GM12878 (cell line): Measurements from ENCODE around the gene ZNF785. TPM values are rescaled to one million over a fixed set of nuclear protein-coding genes. Genes with fewer than 3 reads are reported as not detected.

Experiments used
- NFYA ChIP-seq: IDR thresholded peaks from 2 replicates; pipeline ENCODE4 v1.6.1; 2011; ENCODE audit warnings: low read depth, mild to moderate bottlenecking, low read length, improper control_type of control experiment, borderline replicate concordance
- ZNF622 ChIP-seq: fragments of 450-650 bp; IDR thresholded peaks from 2 replicates; pipeline ENCODE4 v1.6.1; 2017; ENCODE audit warnings: mild to moderate bottlenecking, inconsistent platforms
- polyA plus RNA-seq, 11 experiments: library from polyadenylated mRNA; depleted of rRNA in 4 of 11; unstranded in 6 of 11; stranded (reverse) in 5 of 11; fragments of >200 nt; fragmentation: Nextera tagmentation in 4 of 11; fragmentation: Illumina TruSeq in 1 of 11; extraction: Ambion mirVana in 4 of 11; extraction: Trizol in 1 of 11; gene quantifications; 1 replicate in 1 of 11; 2 replicates in 10 of 11; pipeline versions ENCODE4 v1.2.1 to v1.2.3, GENCODE V29; 2011 to 2016; ENCODE audit warnings: inconsistent platforms in 2 of 11, missing spikeins in 2 of 11, low read depth in 1 of 11
- small RNA-seq: library from RNA; depleted of rRNA; stranded (forward); fragments of <200 nt; gene quantifications from one replicate; pipeline ENCODE3, GENCODE V24; 2014
- total RNA-seq, 4 experiments: library from RNA; depleted of rRNA in 3 of 4; stranded (reverse); fragments of >200 nt in 3 of 4; fragmentation: Illumina TruSeq in 1 of 4; extraction: Trizol in 1 of 4; gene quantifications; 2 replicates each; pipeline versions ENCODE4 v1.2.1 to v1.2.3, GENCODE V29; 2013 to 2021

Gene ZNF785
- total and polyA plus RNA-seq, 10 of the 15 experiments (the other 5 are each of a cell fraction or from before 2014, with no cell fraction given): 0.87 to 11.5 (median 7.5) TPM

DNA sequence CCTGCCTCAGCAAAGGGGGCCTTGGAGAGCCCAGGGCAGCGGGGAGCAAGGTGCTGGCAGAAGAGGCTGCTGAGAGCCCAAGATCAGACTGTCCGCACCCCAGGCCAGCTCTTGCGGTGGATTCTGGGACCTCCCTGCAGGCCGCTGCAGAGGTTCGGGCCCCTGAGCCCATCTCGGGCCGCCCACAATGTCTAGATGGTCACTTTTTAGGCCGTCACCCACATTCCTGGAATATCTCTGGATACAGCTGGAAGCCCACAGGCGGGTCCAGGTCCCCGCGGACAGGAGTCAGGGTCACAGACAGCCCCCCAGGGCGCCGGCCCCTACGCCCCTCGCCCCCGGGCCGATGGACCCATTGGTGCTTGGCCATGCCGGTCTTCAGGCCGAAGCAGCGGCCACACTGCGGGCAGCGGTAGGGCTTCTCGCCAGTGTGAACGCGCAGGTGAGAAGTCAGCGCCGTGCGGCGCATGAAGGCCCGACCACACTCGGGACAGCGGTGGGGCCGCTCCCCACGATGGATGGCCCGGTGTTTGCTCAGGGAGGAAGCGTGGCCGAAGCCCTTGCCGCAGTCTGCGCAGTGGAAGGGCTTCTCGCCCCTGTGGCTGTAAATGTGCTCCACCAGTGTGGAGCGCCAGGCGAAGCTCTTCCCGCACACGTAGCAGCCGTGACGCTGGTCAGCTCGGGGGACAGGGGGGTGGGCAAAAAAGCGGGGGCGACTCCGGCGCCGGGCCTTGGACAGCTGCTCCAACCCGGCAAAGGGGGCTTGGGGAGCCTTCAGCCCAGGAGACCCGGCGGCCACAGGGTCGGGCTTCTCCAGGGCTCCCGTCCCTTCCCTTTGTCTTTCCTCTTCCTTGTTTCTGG is 53.0 kb downstream of the ZNF785 start (continued):
- no peak for TF ChIP-seq ZNF622
- no peak for TF ChIP-seq NFYA

Small RNAs within 50 kb of the gene (small RNA-seq; reads per million reads assigned to genes)
- not detected for gene AC093249.1
- gene AC093249.4: not detected

Other genes with a start within 250 kb of the ZNF785 start
Only the 7 nearest of the 21 such genes appear.
- gene ZNF768, start 59.1 kb downstream of the ZNF785 start, total RNA-seq (2014; rRNA removed): 18.3 and 21.3 TPM in 2 replicates
- 9.8 TPM in 2 replicates for gene ZNF768, start 59.1 kb downstream of the ZNF785 start, total RNA-seq (2014; rRNA removed; fragmentation: Illumina TruSeq; extraction: Trizol)
- gene ZNF768, start 59.1 kb downstream of the ZNF785 start, total RNA-seq (2021): 17.3 and 19.3 TPM in 2 replicates
- gene ZNF768, start 59.1 kb downstream of the ZNF785 start, polyA plus RNA-seq (2011; rRNA removed): 8.8 and 13.2 TPM in 2 replicates
- gene ZNF768, start 59.1 kb downstream of the ZNF785 start, polyA plus RNA-seq (2014; fragmentation: Illumina TruSeq; extraction: Trizol): 8.2 and 8.3 TPM in 2 replicates
- gene ZNF768, start 59.1 kb downstream of the ZNF785 start, polyA plus RNA-seq (2014; fragmentation: Nextera tagmentation; extraction: Ambion mirVana): under 1 TPM; 0.05 to 0.06 TPM
- gene ZNF768, start 59.1 kb downstream of the ZNF785 start, polyA plus RNA-seq (2014; rRNA removed): 23.1 and 24.5 TPM in 2 replicates
- gene ZNF768, start 59.1 kb downstream of the ZNF785 start, polyA plus RNA-seq (2016; fragmentation: Nextera tagmentation; extraction: Ambion mirVana): 1 to 10 TPM; 2.6 to 2.7 TPM
- 13.0 and 14.3 TPM in 2 replicates for gene ZNF747, start 50.8 kb downstream of the ZNF785 start, total RNA-seq (2014; rRNA removed)
- 5.0 and 5.8 TPM in 2 replicates for gene ZNF747, start 50.8 kb downstream of the ZNF785 start, total RNA-seq (2014; rRNA removed; fragmentation: Illumina TruSeq; extraction: Trizol)
- gene ZNF747, start 50.8 kb downstream of the ZNF785 start, total RNA-seq (2021): 10.7 and 12.0 TPM in 2 replicates
- gene ZNF747, start 50.8 kb downstream of the ZNF785 start, polyA plus RNA-seq (2011; rRNA removed): 2.7 and 3.3 TPM in 2 replicates
- 5.1 and 5.7 TPM in 2 replicates for gene ZNF747, start 50.8 kb downstream of the ZNF785 start, polyA plus RNA-seq (2014; fragmentation: Illumina TruSeq; extraction: Trizol)
- gene ZNF747, start 50.8 kb downstream of the ZNF785 start, polyA plus RNA-seq (2014; fragmentation: Nextera tagmentation; extraction: Ambion mirVana): 1 to 10 TPM; 1.0 to 1.2 TPM
- 11.5 and 12.1 TPM in 2 replicates for gene ZNF747, start 50.8 kb downstream of the ZNF785 start, polyA plus RNA-seq (2014; rRNA removed)
- 1 to 10 TPM; 8.6 to 8.8 TPM for gene ZNF747, start 50.8 kb downstream of the ZNF785 start, polyA plus RNA-seq (2016; fragmentation: Nextera tagmentation; extraction: Ambion mirVana)
- gene ZNF764, start 27.3 kb downstream of the ZNF785 start, total RNA-seq (2014; rRNA removed): 9.0 and 9.2 TPM in 2 replicates
- gene ZNF764, start 27.3 kb downstream of the ZNF785 start, total RNA-seq (2014; rRNA removed; fragmentation: Illumina TruSeq; extraction: Trizol): 3.4 and 3.5 TPM in 2 replicates
- 11.2 and 11.9 TPM in 2 replicates for gene ZNF764, start 27.3 kb downstream of the ZNF785 start, total RNA-seq (2021)
- gene ZNF764, start 27.3 kb downstream of the ZNF785 start, polyA plus RNA-seq (2011; rRNA removed): 2.7 and 2.8 TPM in 2 replicates
- gene ZNF764, start 27.3 kb downstream of the ZNF785 start, polyA plus RNA-seq (2014; fragmentation: Illumina TruSeq; extraction: Trizol): 2.8 and 3.2 TPM in 2 replicates
- gene ZNF764, start 27.3 kb downstream of the ZNF785 start, polyA plus RNA-seq (2014; fragmentation: Nextera tagmentation; extraction: Ambion mirVana): 1 to 10 TPM in 1 of 2 experiments, under 1 TPM in 1; 0.61 to 1.6 TPM
- gene ZNF764, start 27.3 kb downstream of the ZNF785 start, polyA plus RNA-seq (2014; rRNA removed): 9.5 and 10.8 TPM in 2 replicates
- gene ZNF764, start 27.3 kb downstream of the ZNF785 start, polyA plus RNA-seq (2016; fragmentation: Nextera tagmentation; extraction: Ambion mirVana): 1 to 10 TPM; 4.2 to 4.8 TPM
- 12.5 and 13.6 TPM in 2 replicates for gene ZNF688, start 14.0 kb downstream of the ZNF785 start, total RNA-seq (2014; rRNA removed)
- gene ZNF688, start 14.0 kb downstream of the ZNF785 start, total RNA-seq (2014; rRNA removed; fragmentation: Illumina TruSeq; extraction: Trizol): 7.4 and 8.6 TPM in 2 replicates
- gene ZNF688, start 14.0 kb downstream of the ZNF785 start, total RNA-seq (2021): 9.2 and 12.6 TPM in 2 replicates
- 6.0 and 6.3 TPM in 2 replicates for gene ZNF688, start 14.0 kb downstream of the ZNF785 start, polyA plus RNA-seq (2011; rRNA removed)
- gene ZNF688, start 14.0 kb downstream of the ZNF785 start, polyA plus RNA-seq (2014; fragmentation: Illumina TruSeq; extraction: Trizol): 2.7 and 8.5 TPM in 2 replicates
- gene ZNF688, start 14.0 kb downstream of the ZNF785 start, polyA plus RNA-seq (2014; fragmentation: Nextera tagmentation; extraction: Ambion mirVana): under 1 TPM; 0.14 to 0.88 TPM
- 12.9 and 13.7 TPM in 2 replicates for gene ZNF688, start 14.0 kb downstream of the ZNF785 start, polyA plus RNA-seq (2014; rRNA removed)
- gene ZNF688, start 14.0 kb downstream of the ZNF785 start, polyA plus RNA-seq (2016; fragmentation: Nextera tagmentation; extraction: Ambion mirVana): 10 to 100 TPM; 16.2 to 17.4 TPM
- 10.7 and 11.5 TPM in 2 replicates for gene ZNF689, start 24.7 kb upstream of the ZNF785 start, total RNA-seq (2014; rRNA removed)
- 6.8 and 7.0 TPM in 2 replicates for gene ZNF689, start 24.7 kb upstream of the ZNF785 start, total RNA-seq (2014; rRNA removed; fragmentation: Illumina TruSeq; extraction: Trizol)
- gene ZNF689, start 24.7 kb upstream of the ZNF785 start, total RNA-seq (2021): 12.4 and 13.2 TPM in 2 replicates
- 6.4 and 7.6 TPM in 2 replicates for gene ZNF689, start 24.7 kb upstream of the ZNF785 start, polyA plus RNA-seq (2011; rRNA removed)
- gene ZNF689, start 24.7 kb upstream of the ZNF785 start, polyA plus RNA-seq (2014; fragmentation: Illumina TruSeq; extraction: Trizol): 7.2 and 8.2 TPM in 2 replicates
- 1 to 10 TPM; 4.7 to 6.3 TPM for gene ZNF689, start 24.7 kb upstream of the ZNF785 start, polyA plus RNA-seq (2014; fragmentation: Nextera tagmentation; extraction: Ambion mirVana)
- 9.1 and 9.5 TPM in 2 replicates for gene ZNF689, start 24.7 kb upstream of the ZNF785 start, polyA plus RNA-seq (2014; rRNA removed)
- gene ZNF689, start 24.7 kb upstream of the ZNF785 start, polyA plus RNA-seq (2016; fragmentation: Nextera tagmentation; extraction: Ambion mirVana): 1 to 10 TPM; 8.8 to 9.9 TPM
- 16.3 and 18.8 TPM in 2 replicates for gene PRR14, start 65.3 kb upstream of the ZNF785 start, total RNA-seq (2014; rRNA removed)
- gene PRR14, start 65.3 kb upstream of the ZNF785 start, total RNA-seq (2014; rRNA removed; fragmentation: Illumina TruSeq; extraction: Trizol): 8.4 and 9.4 TPM in 2 replicates
- 58.5 and 66.8 TPM in 2 replicates for gene PRR14, start 65.3 kb upstream of the ZNF785 start, total RNA-seq (2021)
- gene PRR14, start 65.3 kb upstream of the ZNF785 start, polyA plus RNA-seq (2011; rRNA removed): 8.7 and 12.3 TPM in 2 replicates
- gene PRR14, start 65.3 kb upstream of the ZNF785 start, polyA plus RNA-seq (2014; fragmentation: Illumina TruSeq; extraction: Trizol): 15.6 and 19.5 TPM in 2 replicates
- 1 to 10 TPM; 2.5 to 8.7 TPM for gene PRR14, start 65.3 kb upstream of the ZNF785 start, polyA plus RNA-seq (2014; fragmentation: Nextera tagmentation; extraction: Ambion mirVana)
- gene PRR14, start 65.3 kb upstream of the ZNF785 start, polyA plus RNA-seq (2014; rRNA removed): 41.3 and 43.5 TPM in 2 replicates
- gene PRR14, start 65.3 kb upstream of the ZNF785 start, polyA plus RNA-seq (2016; fragmentation: Nextera tagmentation; extraction: Ambion mirVana): 10 to 100 TPM; 28.9 to 31.9 TPM
- 19.0 and 23.7 TPM in 2 replicates for gene FBRS, start 72.7 kb upstream of the ZNF785 start, total RNA-seq (2014; rRNA removed)
- gene FBRS, start 72.7 kb upstream of the ZNF785 start, total RNA-seq (2014; rRNA removed; fragmentation: Illumina TruSeq; extraction: Trizol): 13.5 and 15.7 TPM in 2 replicates
- 82.5 and 87.6 TPM in 2 replicates for gene FBRS, start 72.7 kb upstream of the ZNF785 start, total RNA-seq (2021)
- gene FBRS, start 72.7 kb upstream of the ZNF785 start, polyA plus RNA-seq (2011; rRNA removed): 8.1 and 13.6 TPM in 2 replicates
- 17.0 and 28.4 TPM in 2 replicates for gene FBRS, start 72.7 kb upstream of the ZNF785 start, polyA plus RNA-seq (2014; fragmentation: Illumina TruSeq; extraction: Trizol)
- gene FBRS, start 72.7 kb upstream of the ZNF785 start, polyA plus RNA-seq (2014; fragmentation: Nextera tagmentation; extraction: Ambion mirVana): under 1 TPM; 0.45 to 0.95 TPM
- gene FBRS, start 72.7 kb upstream of the ZNF785 start, polyA plus RNA-seq (2014; rRNA removed): 41.1 and 52.4 TPM in 2 replicates
- gene FBRS, start 72.7 kb upstream of the ZNF785 start, polyA plus RNA-seq (2016; fragmentation: Nextera tagmentation; extraction: Ambion mirVana): 1 to 10 TPM; 5.9 to 6.7 TPM